WTC11 (cell line): ENCODE data around the gene AIF1. TPM values are rescaled to one million over a fixed set of nuclear protein-coding genes. Genes with fewer than 3 reads are reported as not detected.
A peak's percentile ranks its signal among the peaks of the same experiment; 100 is the strongest.

Experiments used
- ATAC-seq: fragments of 200-7000 bp; cut with Tn5 transposase; 2 replicates; pipeline ENCODE4 v1.10.0; 2021; ENCODE audit warnings: mild to moderate bottlenecking, moderate library complexity
- CTCF ChIA-PET: fragments of 300-600 bp; sonication (Branson Sonifier 250); formaldehyde crosslinking; loops from one replicate; lab custom pipeline; 2021; ENCODE audit warnings: antibody characterized with exemption; lab: Charles Lee
- POLR2A ChIA-PET: fragments of 350-600 bp; sonication (Branson Sonifier 250); formaldehyde crosslinking; loops from one replicate; lab custom pipeline; 2021; ENCODE audit warnings: antibody characterized with exemption; lab: Charles Lee
- DNase-seq: peaks from one replicate; pipeline ENCODE4 v3.0.0; 2021; ENCODE audit warnings: low spot score
- H3K27ac Mint-ChIP-seq: 2 replicates; pipeline ENCODE4 v1.8.0; 2021; ENCODE audit warnings: mixed read lengths
- H3K27me3 Mint-ChIP-seq: 2 replicates; pipeline ENCODE4 v1.8.0; 2021; ENCODE audit warnings: low read depth, mild to moderate bottlenecking, moderate library complexity, mixed read lengths
- H3K36me3 Mint-ChIP-seq: 2 replicates; pipeline ENCODE4 v1.8.0; 2021; ENCODE audit warnings: mixed read lengths
- H3K4me1 Mint-ChIP-seq: 2 replicates; pipeline ENCODE4 v1.8.0; 2022; ENCODE audit warnings: mixed read lengths
- H3K4me3 Mint-ChIP-seq: 2 replicates; pipeline ENCODE4 v1.8.0; 2021; ENCODE audit warnings: mild to moderate bottlenecking, moderate library complexity, mixed read lengths
- H3K9me3 Mint-ChIP-seq: 2 replicates; pipeline ENCODE4 v1.8.0; 2021; ENCODE audit warnings: mixed read lengths
- ATF1 ChIP-seq: sonication (generic); formaldehyde crosslinking; IDR thresholded peaks from 2 replicates; pipeline ENCODE4 v1.8.1; 2023; ENCODE audit warnings: mild to moderate bottlenecking, moderate library complexity, missing genetic modification reagents
- ERG ChIP-seq: fragments of 250-450 bp; sonication (Bioruptor Pico); IDR thresholded peaks from 2 replicates; pipeline ENCODE4 v1.8.0; 2021; ENCODE audit warnings: mild to moderate bottlenecking
- FOXK1 ChIP-seq: sonication (generic); formaldehyde crosslinking; IDR thresholded peaks from 2 replicates; pipeline ENCODE4 v1.8.0; 2022; ENCODE audit warnings: mild to moderate bottlenecking, moderate library complexity, missing genetic modification reagents
- IRF2 ChIP-seq: sonication (generic); formaldehyde crosslinking; IDR thresholded peaks from 2 replicates; pipeline ENCODE4 v1.8.0; 2022; ENCODE audit warnings: low read depth, missing genetic modification reagents, borderline replicate concordance
- JUN ChIP-seq: sonication (generic); formaldehyde crosslinking; IDR thresholded peaks from 2 replicates; pipeline ENCODE4 v1.8.0; 2023; ENCODE audit warnings: mild to moderate bottlenecking, missing genetic modification reagents
- MLX ChIP-seq: sonication (generic); formaldehyde crosslinking; IDR thresholded peaks from 2 replicates; pipeline ENCODE4 v1.8.1; 2023; ENCODE audit warnings: mild to moderate bottlenecking, missing genetic modification reagents, moderate library complexity
- PRDM15 ChIP-seq: sonication (generic); formaldehyde crosslinking; IDR thresholded peaks from 2 replicates; pipeline ENCODE4 v1.8.0; 2022; ENCODE audit warnings: missing genetic modification reagents
- SMAD3 ChIP-seq: sonication (generic); formaldehyde crosslinking; IDR thresholded peaks from 2 replicates; pipeline ENCODE4 v1.8.0; 2022; ENCODE audit warnings: missing genetic modification reagents, mild to moderate bottlenecking, borderline replicate concordance
- SP1 ChIP-seq: sonication (generic); formaldehyde crosslinking; conservative IDR thresholded peaks from 2 replicates; pipeline ENCODE4 v1.8.1; 2022; ENCODE audit warnings: missing genetic modification reagents
- ZNF232 ChIP-seq: sonication (generic); formaldehyde crosslinking; IDR thresholded peaks from 2 replicates; pipeline ENCODE4 v1.8.0; 2022; ENCODE audit warnings: mild to moderate bottlenecking, missing genetic modification reagents
- ZNF416 ChIP-seq: fragments of 250-450 bp; sonication (Bioruptor Pico); IDR thresholded peaks from 2 replicates; pipeline ENCODE4 v1.9.0; 2021; ENCODE audit warnings: mild to moderate bottlenecking, inconsistent platforms
- ZSCAN18 ChIP-seq: fragments of 250-450 bp; sonication (Bioruptor Pico); IDR thresholded peaks from 2 replicates; pipeline ENCODE4 v2.1.2; 2022; ENCODE audit warnings: mild to moderate bottlenecking, moderate library complexity
- total RNA-seq: library from RNA; stranded (reverse); gene quantifications from 3 replicates; pipeline ENCODE4 v1.2.3, GENCODE V29; 2021
- TF ChIP-seq, protein P1 (sequence below): sonication (generic); formaldehyde crosslinking; conservative IDR thresholded peaks from 2 replicates; pipeline ENCODE4 v1.8.1; 2023; ENCODE audit warnings: mild to moderate bottlenecking, low read depth, missing genetic modification reagents, moderate library complexity
- TF ChIP-seq, protein P2 (sequence below): sonication (generic); formaldehyde crosslinking; IDR thresholded peaks from 2 replicates; pipeline ENCODE4 v1.8.1; 2022; ENCODE audit warnings: mild to moderate bottlenecking, missing genetic modification reagents, moderate library complexity, borderline replicate concordance
- TF ChIP-seq, protein P3 (sequence below): sonication (generic); formaldehyde crosslinking; IDR thresholded peaks from 2 replicates; pipeline ENCODE4 v1.8.1; 2023; ENCODE audit warnings: mild to moderate bottlenecking, missing genetic modification reagents, moderate library complexity
- TF ChIP-seq, protein P4 (sequence below): sonication (generic); formaldehyde crosslinking; IDR thresholded peaks from 2 replicates; pipeline ENCODE4 v1.8.1; 2023; ENCODE audit warnings: mild to moderate bottlenecking, moderate library complexity, missing genetic modification reagents

Gene AIF1
- total RNA-seq, 1 experiment from 2014 or later, result 5.4 TPM

DNA sequence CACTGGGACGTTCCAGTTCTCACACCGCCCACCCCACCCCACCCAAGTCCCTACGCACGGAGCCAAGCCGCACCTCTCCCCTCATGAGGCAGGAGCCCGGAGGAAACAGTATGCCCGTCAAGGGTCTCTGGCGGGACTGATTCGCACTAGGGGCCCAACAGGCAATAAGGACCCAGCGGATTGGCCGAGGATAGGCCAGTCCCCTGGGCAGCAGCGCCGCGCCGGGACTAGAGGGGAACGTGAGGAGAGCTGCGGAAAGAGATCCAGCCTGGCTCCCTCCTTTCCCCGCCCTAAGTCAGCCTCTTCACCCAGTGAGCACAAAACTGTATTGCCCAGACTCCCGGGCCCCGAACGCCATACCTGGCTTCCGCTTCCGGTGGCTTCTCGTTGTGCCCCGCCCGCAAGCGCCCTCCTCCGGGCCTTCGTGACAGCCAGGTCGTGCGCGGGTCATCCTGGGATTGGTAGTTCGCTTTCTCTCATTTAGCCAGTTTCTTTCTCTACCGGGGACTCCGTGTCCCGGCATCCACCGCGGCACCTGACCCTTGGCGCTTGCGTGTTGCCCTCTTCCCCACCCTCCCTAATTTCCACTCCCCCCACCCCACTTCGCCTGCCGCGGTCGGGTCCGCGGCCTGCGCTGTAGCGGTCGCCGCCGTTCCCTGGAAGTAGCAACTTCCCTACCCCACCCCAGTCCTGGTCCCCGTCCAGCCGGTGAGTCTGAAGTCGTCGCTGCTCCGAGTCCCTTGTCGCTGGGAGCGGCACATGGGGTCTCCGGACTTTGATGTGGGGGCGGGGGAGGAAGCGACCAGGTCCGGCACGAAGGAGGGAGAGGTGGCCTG is 50.7 kb downstream of the AIF1 start, which contains the start of gene CSNK2B (continued):
- TF ChIP-seq, protein P1, sequence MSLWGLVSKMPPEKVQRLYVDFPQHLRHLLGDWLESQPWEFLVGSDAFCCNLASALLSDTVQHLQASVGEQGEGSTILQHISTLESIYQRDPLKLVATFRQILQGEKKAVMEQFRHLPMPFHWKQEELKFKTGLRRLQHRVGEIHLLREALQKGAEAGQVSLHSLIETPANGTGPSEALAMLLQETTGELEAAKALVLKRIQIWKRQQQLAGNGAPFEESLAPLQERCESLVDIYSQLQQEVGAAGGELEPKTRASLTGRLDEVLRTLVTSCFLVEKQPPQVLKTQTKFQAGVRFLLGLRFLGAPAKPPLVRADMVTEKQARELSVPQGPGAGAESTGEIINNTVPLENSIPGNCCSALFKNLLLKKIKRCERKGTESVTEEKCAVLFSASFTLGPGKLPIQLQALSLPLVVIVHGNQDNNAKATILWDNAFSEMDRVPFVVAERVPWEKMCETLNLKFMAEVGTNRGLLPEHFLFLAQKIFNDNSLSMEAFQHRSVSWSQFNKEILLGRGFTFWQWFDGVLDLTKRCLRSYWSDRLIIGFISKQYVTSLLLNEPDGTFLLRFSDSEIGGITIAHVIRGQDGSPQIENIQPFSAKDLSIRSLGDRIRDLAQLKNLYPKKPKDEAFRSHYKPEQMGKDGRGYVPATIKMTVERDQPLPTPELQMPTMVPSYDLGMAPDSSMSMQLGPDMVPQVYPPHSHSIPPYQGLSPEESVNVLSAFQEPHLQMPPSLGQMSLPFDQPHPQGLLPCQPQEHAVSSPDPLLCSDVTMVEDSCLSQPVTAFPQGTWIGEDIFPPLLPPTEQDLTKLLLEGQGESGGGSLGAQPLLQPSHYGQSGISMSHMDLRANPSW (CRISPR knock-in tag), result no peak
- TF ChIP-seq ATF1 (CRISPR knock-in tag), result no peak
- peak; percentile 95 for TF ChIP-seq PRDM15 (CRISPR knock-in tag)
- 0 out of 2 replicates have a peak, but pooled peaks have one; percentile 34 for TF ChIP-seq ZNF232 (CRISPR knock-in tag)

- H3K36me3 Mint-ChIP-seq, result peaks cover 67% of the 10 kb centered on the region
- POLR2A ChIA-PET, result no interaction called here
- H3K4me3 Mint-ChIP-seq, result peak overlapping the region; percentile 91
- H3K4me1 Mint-ChIP-seq, result peaks cover 31% of the 10 kb centered on the region
- CTCF ChIA-PET, result interaction anchor here (0.9 to 1.5 kb wide), 3 partner anchors 16 to 125 kb away, joined by 3 to 6 read pairs (median 4); no protein-coding TSS in a partner anchor
- DNase-seq (no peak), ATAC-seq (no peak)
- peak overlapping the region; percentile 98 for H3K27ac Mint-ChIP-seq
- no peaks in the 10 kb centered on the region for H3K9me3 Mint-ChIP-seq
- H3K27me3 Mint-ChIP-seq, result no peaks in the 10 kb centered on the region
- no peak for TF ChIP-seq ZNF416 (CRISPR knock-in tag)
- TF ChIP-seq ERG (CRISPR knock-in tag), result no peak
- no peak for TF ChIP-seq SP1 (CRISPR knock-in tag)
- TF ChIP-seq ZSCAN18 (CRISPR knock-in tag), result no peak
- no peak for TF ChIP-seq JUN
- no peak for TF ChIP-seq IRF2
- TF ChIP-seq FOXK1 (CRISPR knock-in tag), result no peak
- TF ChIP-seq, protein P2, sequence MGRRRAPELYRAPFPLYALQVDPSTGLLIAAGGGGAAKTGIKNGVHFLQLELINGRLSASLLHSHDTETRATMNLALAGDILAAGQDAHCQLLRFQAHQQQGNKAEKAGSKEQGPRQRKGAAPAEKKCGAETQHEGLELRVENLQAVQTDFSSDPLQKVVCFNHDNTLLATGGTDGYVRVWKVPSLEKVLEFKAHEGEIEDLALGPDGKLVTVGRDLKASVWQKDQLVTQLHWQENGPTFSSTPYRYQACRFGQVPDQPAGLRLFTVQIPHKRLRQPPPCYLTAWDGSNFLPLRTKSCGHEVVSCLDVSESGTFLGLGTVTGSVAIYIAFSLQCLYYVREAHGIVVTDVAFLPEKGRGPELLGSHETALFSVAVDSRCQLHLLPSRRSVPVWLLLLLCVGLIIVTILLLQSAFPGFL (CRISPR knock-in tag), result no peak
- TF ChIP-seq, protein P3, sequence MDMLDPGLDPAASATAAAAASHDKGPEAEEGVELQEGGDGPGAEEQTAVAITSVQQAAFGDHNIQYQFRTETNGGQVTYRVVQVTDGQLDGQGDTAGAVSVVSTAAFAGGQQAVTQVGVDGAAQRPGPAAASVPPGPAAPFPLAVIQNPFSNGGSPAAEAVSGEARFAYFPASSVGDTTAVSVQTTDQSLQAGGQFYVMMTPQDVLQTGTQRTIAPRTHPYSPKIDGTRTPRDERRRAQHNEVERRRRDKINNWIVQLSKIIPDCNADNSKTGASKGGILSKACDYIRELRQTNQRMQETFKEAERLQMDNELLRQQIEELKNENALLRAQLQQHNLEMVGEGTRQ (CRISPR knock-in tag), result no peak
- TF ChIP-seq, protein P1 (CRISPR knock-in tag), result no peak
- no peak for TF ChIP-seq MLX (CRISPR knock-in tag)
- no peak for TF ChIP-seq SMAD3 (CRISPR knock-in tag)
- TF ChIP-seq, protein P4, sequence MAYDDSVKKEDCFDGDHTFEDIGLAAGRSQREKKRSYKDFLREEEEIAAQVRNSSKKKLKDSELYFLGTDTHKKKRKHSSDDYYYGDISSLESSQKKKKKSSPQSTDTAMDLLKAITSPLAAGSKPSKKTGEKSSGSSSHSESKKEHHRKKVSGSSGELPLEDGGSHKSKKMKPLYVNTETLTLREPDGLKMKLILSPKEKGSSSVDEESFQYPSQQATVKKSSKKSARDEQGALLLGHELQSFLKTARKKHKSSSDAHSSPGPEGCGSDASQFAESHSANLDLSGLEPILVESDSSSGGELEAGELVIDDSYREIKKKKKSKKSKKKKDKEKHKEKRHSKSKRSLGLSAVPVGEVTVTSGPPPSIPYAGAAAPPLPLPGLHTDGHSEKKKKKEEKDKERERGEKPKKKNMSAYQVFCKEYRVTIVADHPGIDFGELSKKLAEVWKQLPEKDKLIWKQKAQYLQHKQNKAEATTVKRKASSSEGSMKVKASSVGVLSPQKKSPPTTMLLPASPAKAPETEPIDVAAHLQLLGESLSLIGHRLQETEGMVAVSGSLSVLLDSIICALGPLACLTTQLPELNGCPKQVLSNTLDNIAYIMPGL, result no peak
Observed at GRCh38 chr6:31666337-31666965, 51.4 kb downstream of the AIF1 start.
